GM23248 (cell line): ENCODE measurements around the gene POPDC3. TPM values are rescaled to one million over a fixed set of nuclear protein-coding genes. Genes with fewer than 3 reads are reported as not detected.

Experiments used
- DNase-seq: peaks from one replicate; pipeline ENCODE4 v3.0.0-alpha.2; 2015
- H2AFZ ChIP-seq: fragments of 200-600 bp; sonication (generic); 2 replicates; pipeline ENCODE4 v1.6.1; 2016; ENCODE audit warnings: antibody characterized with exemption
- H3F3A ChIP-seq: fragments of 200-600 bp; sonication (generic); 2 replicates; pipeline ENCODE4 v1.6.1; 2016; ENCODE audit warnings: mild to moderate bottlenecking, antibody characterized with exemption, mixed run types; ENCODE audit not compliant: insufficient read depth
- H3K27ac ChIP-seq: fragments of 200-600 bp; sonication (generic); 2 replicates; pipeline ENCODE4 v1.5.1; 2016; ENCODE audit warnings: mild to moderate bottlenecking
- H3K27me3 ChIP-seq: fragments of 200-600 bp; sonication (generic); replicated peaks from 2 replicates; pipeline ENCODE4 v1.6.1; 2016; ENCODE audit warnings: mild to moderate bottlenecking; ENCODE audit not compliant: insufficient read depth
- H3K36me3 ChIP-seq: fragments of 200-600 bp; sonication (generic); 2 replicates; pipeline ENCODE4 v1.6.1; 2016; ENCODE audit warnings: low read depth, mild to moderate bottlenecking
- H3K4me1 ChIP-seq: fragments of 200-600 bp; sonication (generic); 2 replicates; pipeline ENCODE4 v1.6.1; 2016; ENCODE audit warnings: mild to moderate bottlenecking; ENCODE audit not compliant: insufficient read depth
- H3K4me2 ChIP-seq: fragments of 200-600 bp; sonication (generic); one replicate; pipeline ENCODE4 v1.6.1; 2016; ENCODE audit warnings: mild to moderate bottlenecking; ENCODE audit not compliant: unreplicated experiment
- H3K4me3 ChIP-seq: fragments of 200-600 bp; sonication (generic); 2 replicates; pipeline ENCODE4 v1.5.1; 2016; ENCODE audit warnings: mild to moderate bottlenecking
- H3K79me2 ChIP-seq: fragments of 200-600 bp; sonication (generic); 2 replicates; pipeline ENCODE4 v1.6.1; 2016; ENCODE audit warnings: mild to moderate bottlenecking; ENCODE audit not compliant: insufficient read depth
- H3K9ac ChIP-seq: fragments of 200-600 bp; sonication (generic); 2 replicates; pipeline ENCODE4 v1.6.1; 2016; ENCODE audit warnings: mild to moderate bottlenecking
- H3K9me2 ChIP-seq: fragments of 200-600 bp; sonication (generic); 2 replicates; pipeline ENCODE4 v1.6.1; 2016; ENCODE audit warnings: mixed run types, mild to moderate bottlenecking, moderate library complexity; ENCODE audit not compliant: insufficient read depth
- H3K9me3 ChIP-seq: fragments of 200-600 bp; sonication (generic); one replicate; pipeline ENCODE4 v1.6.1; 2017; ENCODE audit warnings: low read depth
- H4K20me1 ChIP-seq: fragments of 200-600 bp; sonication (generic); 2 replicates; pipeline ENCODE4 v1.6.0; 2016; ENCODE audit not compliant: insufficient read depth
- EZH2 ChIP-seq: fragments of 200-600 bp; sonication (generic); IDR thresholded peaks from 2 replicates; pipeline ENCODE4 v1.6.1; 2018; ENCODE audit warnings: antibody characterized with exemption, mild to moderate bottlenecking; ENCODE audit not compliant: insufficient read depth, poor library complexity, severe bottlenecking
- EZH2phosphoT487 ChIP-seq: fragments of 200-600 bp; sonication (generic); IDR thresholded peaks from 2 replicates; pipeline ENCODE4 v1.6.1; 2018; ENCODE audit warnings: antibody characterized with exemption, moderate library complexity, mild to moderate bottlenecking, low read depth; ENCODE audit not compliant: insufficient read depth
- WGBS, 2 experiments: methylation state at CpG; one replicate each; pipeline ENCODE4 v1.1.6; 2015 to 2017; ENCODE audit warnings: low lambda C conversion rate in 2 of 2, low coverage in 1 of 2; ENCODE audit errors: missing lambda C conversion rate in 2 of 2; 5-methylcytosine and 5-hydroxymethylcytosine counted together
- in situ Hi-C: fragments of 300-500 bp; cut with MboI; formaldehyde crosslinking; loops from 2 replicates; pipeline ENCODE4 v1.15.0; 2020
- polyA plus RNA-seq: library from polyadenylated mRNA; unstranded; fragments of >200 nt; fragmentation: Nextera tagmentation; extraction: Ambion mirVana; gene quantifications from 2 replicates; pipeline ENCODE4 v1.2.1, GENCODE V29; 2016
- total RNA-seq: library from RNA; depleted of rRNA; stranded (reverse); fragments of >200 nt; shearing (Covaris generic); gene quantifications from 2 replicates; pipeline ENCODE4 v1.2.3, GENCODE V29; 2014

POPDC3 gene
- total and polyA plus RNA-seq, 2 experiments from 2014 or later, result 45.1 to 46.1 TPM

- Histone ChIP-seq H3K4me1 (peaks cover 45% of the 10 kb centered on the region), H3K36me3 (no peaks in the 10 kb centered on the region), H3K27ac (no peak overlapping the region), H4K20me1 (no peaks in the 10 kb centered on the region), H3K27me3 (no peaks in the 10 kb centered on the region), H3K9ac (no peak overlapping the region), H3K79me2 (no peaks in the 10 kb centered on the region), H3K9me3 (no peaks in the 10 kb centered on the region), H2AFZ (no peak overlapping the region), H3K4me2 (no peak overlapping the region), H3F3A (peaks cover 21% of the 10 kb centered on the region), H3K4me3 (no peak overlapping the region), H3K9me2 (no peaks in the 10 kb centered on the region)
- TF ChIP-seq EZH2phosphoT487 (no peak), EZH2 (no peak)
- in situ Hi-C loops, result no loop called here
- 98 to 100% methylated on average over 1 of the region's 1 CpG for WGBS, 2 experiments
- DNase-seq, result no peak
Observed at GRCh38 chr6:105212587-105212986, 32.8 kb upstream of the POPDC3 start.

DNA sequence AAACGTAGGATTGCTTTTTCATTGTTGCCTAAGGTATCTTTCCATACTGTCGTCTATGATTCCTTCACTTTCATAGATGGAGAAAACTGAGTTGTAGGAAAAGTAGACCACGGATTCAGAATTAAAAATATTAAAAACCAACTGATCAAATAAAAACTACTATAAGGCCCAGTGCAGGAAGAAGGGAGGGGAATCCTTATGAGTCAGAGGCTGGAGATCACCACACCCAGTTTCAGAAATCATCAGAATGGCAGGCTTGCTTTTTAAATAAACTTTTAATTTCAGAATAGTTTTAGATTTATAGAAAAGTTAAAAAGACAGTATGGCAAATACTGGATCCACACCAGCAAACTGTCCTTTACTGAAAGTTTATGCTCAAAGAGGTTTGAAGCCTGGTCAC lies 32.0 kb upstream of the POPDC3 start:
- H3F3A ChIP-seq, result peaks cover 21% of the 10 kb centered on the region
- no peaks in the 10 kb centered on the region for H3K27me3 ChIP-seq
- H3K4me3 ChIP-seq, result no peak overlapping the region
- H3K4me2 ChIP-seq, result no peak overlapping the region
- H3K4me1 ChIP-seq, result peaks cover 46% of the 10 kb centered on the region
- H3K79me2 ChIP-seq, result no peaks in the 10 kb centered on the region
- H3K9me2 ChIP-seq, result no peaks in the 10 kb centered on the region
- 78 to 85% methylated on average over 3 of the region's 3 CpGs for WGBS, 2 experiments
- H3K9me3 ChIP-seq, result no peaks in the 10 kb centered on the region
- H4K20me1 ChIP-seq, result no peaks in the 10 kb centered on the region
- TF ChIP-seq EZH2phosphoT487 (no peak), EZH2 (no peak)
- in situ Hi-C loops, result no loop called here
- no peaks in the 10 kb centered on the region for H3K36me3 ChIP-seq
- no peak overlapping the region for H3K9ac ChIP-seq
- peak; percentile 65 for DNase-seq
- H3K27ac ChIP-seq, result no peak overlapping the region
- no peak overlapping the region; the same call in 1 of the 2 replicates for H2AFZ ChIP-seq

- H3F3A ChIP-seq, result peaks cover 21% of the 10 kb centered on the region
- no peak for DNase-seq
- peak overlapping the region; percentile 91; the same call in 1 of the 2 replicates for H3K27ac ChIP-seq
- no peak overlapping the region for H3K4me3 ChIP-seq
- H3K36me3 ChIP-seq, result no peaks in the 10 kb centered on the region
- WGBS, 2 experiments, result 100% methylated on average over 1 of the region's 1 CpG
- peaks cover 46% of the 10 kb centered on the region for H3K4me1 ChIP-seq
- H4K20me1 ChIP-seq, result no peaks in the 10 kb centered on the region
- H3K9ac ChIP-seq, result no peak overlapping the region
- H3K9me3 ChIP-seq, result no peaks in the 10 kb centered on the region
- no peaks in the 10 kb centered on the region for H3K79me2 ChIP-seq
- peak overlapping the region; percentile 66 for H3K4me2 ChIP-seq
- H3K9me2 ChIP-seq, result no peaks in the 10 kb centered on the region
- no peak overlapping the region; the same call in 1 of the 2 replicates for H2AFZ ChIP-seq
- H3K27me3 ChIP-seq, result no peaks in the 10 kb centered on the region
- TF ChIP-seq EZH2 (no peak), EZH2phosphoT487 (no peak)
- in situ Hi-C loops, result no loop called here
Observed at GRCh38 chr6:105210932-105211531, 31.2 kb upstream of the POPDC3 start.

DNA sequence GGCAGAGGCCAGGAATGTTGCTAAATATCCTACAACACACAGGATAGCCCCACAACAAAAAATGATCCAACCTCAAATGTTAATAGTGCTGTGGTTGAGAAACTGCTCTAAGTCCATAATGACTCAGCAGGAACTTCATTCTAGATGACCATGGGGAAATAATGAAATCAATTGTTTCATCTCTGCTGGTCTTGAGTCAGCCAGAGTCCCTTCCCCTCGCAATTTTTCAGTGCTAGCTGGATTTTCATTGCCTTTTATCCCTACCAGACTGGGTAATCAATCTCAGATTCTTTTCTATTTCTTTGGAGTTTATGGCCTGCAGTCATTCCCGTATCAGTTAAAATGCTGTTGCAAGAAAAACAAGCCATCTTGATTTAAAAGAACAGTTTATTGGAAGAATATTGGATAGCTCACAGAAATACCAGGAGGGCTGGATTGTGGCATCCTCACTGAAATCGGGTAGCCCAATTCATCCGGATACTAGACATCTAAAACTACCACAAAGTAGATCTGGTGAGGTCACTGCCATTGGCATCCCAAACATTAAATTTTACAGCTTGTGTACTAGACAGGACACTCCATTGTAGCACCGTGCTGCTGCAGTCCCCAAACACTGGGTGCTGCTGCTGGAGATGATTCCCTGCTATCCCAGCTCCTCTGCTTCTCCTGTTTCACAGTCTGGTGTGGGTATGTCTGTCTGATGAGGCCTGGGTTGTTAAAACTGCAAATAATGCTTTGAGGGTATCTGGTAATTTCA lies 30.3 kb upstream of the POPDC3 start:
- Histone ChIP-seq H3K4me2 (peak overlapping the region; percentile 66), H3K9ac (peak overlapping the region; percentile 65), H3K9me2 (no peaks in the 10 kb centered on the region), H3K27ac (peak overlapping the region; percentile 91), H3K79me2 (no peaks in the 10 kb centered on the region), H3K4me3 (peak overlapping the region; percentile 40; the same call in 1 of the 2 replicates), H3K4me1 (peaks cover 46% of the 10 kb centered on the region), H4K20me1 (no peaks in the 10 kb centered on the region), H3K9me3 (no peaks in the 10 kb centered on the region), H3F3A (peaks cover 21% of the 10 kb centered on the region), H3K36me3 (no peaks in the 10 kb centered on the region), H2AFZ (peak overlapping the region; percentile 62), H3K27me3 (no peaks in the 10 kb centered on the region)
- peak; percentile 93 for DNase-seq
- WGBS, 2 experiments, result 36 to 38% methylated on average over 5 of the region's 5 CpGs
- TF ChIP-seq EZH2phosphoT487, result no peak
- TF ChIP-seq EZH2, result no peak
- in situ Hi-C loops, result no loop called here
